Hepatocyte (in vitro differentiated cells): ENCODE results near the gene HRC. TPM values are rescaled to one million over a fixed set of nuclear protein-coding genes. Genes with fewer than 3 reads are reported as not detected.

Experiments used
- DNase-seq: peaks from one replicate; pipeline ENCODE4 v3.0.0-alpha.2; 2016; ENCODE audit warnings: low spot score
- H2AFZ ChIP-seq: fragments of 200-600 bp; sonication (generic); 2 replicates; pipeline ENCODE4 v1.6.0; 2016; ENCODE audit warnings: antibody characterized with exemption, mild to moderate bottlenecking
- H3K27ac ChIP-seq: fragments of 200-600 bp; sonication (generic); 2 replicates; pipeline ENCODE4 v1.5.1; 2016; ENCODE audit warnings: mild to moderate bottlenecking
- H3K27me3 ChIP-seq: fragments of 200-600 bp; sonication (generic); 2 replicates; pipeline ENCODE4 v1.6.1; 2016
- H3K36me3 ChIP-seq: fragments of 200-600 bp; sonication (generic); replicated peaks from 2 replicates; pipeline ENCODE4 v1.5.1; 2016; ENCODE audit warnings: low read depth; ENCODE audit not compliant: insufficient read depth
- H3K4me1 ChIP-seq: fragments of 200-600 bp; sonication (generic); 2 replicates; pipeline ENCODE4 v1.5.1; 2016; ENCODE audit warnings: mild to moderate bottlenecking, moderate library complexity; ENCODE audit not compliant: insufficient read depth
- H3K4me2 ChIP-seq: fragments of 200-600 bp; sonication (generic); 2 replicates; pipeline ENCODE4 v1.6.0; 2016
- H3K4me3 ChIP-seq: fragments of 200-600 bp; sonication (generic); 2 replicates; pipeline ENCODE4 v1.5.1; 2016; ENCODE audit warnings: mild to moderate bottlenecking
- H3K79me2 ChIP-seq: fragments of 200-600 bp; sonication (generic); 2 replicates; pipeline ENCODE4 v1.6.0; 2017; ENCODE audit warnings: mild to moderate bottlenecking
- H3K9me2 ChIP-seq: fragments of 200-600 bp; sonication (generic); replicated peaks from 2 replicates; pipeline ENCODE4 v1.6.0; 2017; ENCODE audit warnings: mild to moderate bottlenecking; ENCODE audit not compliant: insufficient read depth
- H3K9me3 ChIP-seq: fragments of 200-600 bp; sonication (generic); 2 replicates; pipeline ENCODE4 v1.5.1; 2016; ENCODE audit warnings: low read depth, mild to moderate bottlenecking
- H4K20me1 ChIP-seq: fragments of 200-600 bp; sonication (generic); 2 replicates; pipeline ENCODE4 v1.6.0; 2016; ENCODE audit warnings: mild to moderate bottlenecking; ENCODE audit not compliant: insufficient read depth, poor library complexity, severe bottlenecking
- CTCF ChIP-seq: fragments of 200-600 bp; sonication (generic); IDR thresholded peaks from 2 replicates; pipeline ENCODE4 v1.5.1; 2016; ENCODE audit warnings: antibody characterized with exemption, mild to moderate bottlenecking; ENCODE audit not compliant: poor library complexity
- EZH2 ChIP-seq: fragments of 200-600 bp; sonication (generic); IDR thresholded peaks from 2 replicates; pipeline ENCODE4 v1.6.1; 2016; ENCODE audit warnings: antibody characterized with exemption, mild to moderate bottlenecking, borderline replicate concordance
- EZH2phosphoT487 ChIP-seq: fragments of 200-600 bp; sonication (generic); IDR thresholded peaks from one replicate; pipeline ENCODE4 v1.6.1; 2018; ENCODE audit warnings: antibody characterized with exemption, mild to moderate bottlenecking, low read depth, moderate library complexity; ENCODE audit not compliant: unreplicated experiment, severe bottlenecking
- WGBS: methylation state at CpG from one replicate; pipeline ENCODE4 v1.1.6; 2016; ENCODE audit warnings: low lambda C conversion rate; ENCODE audit errors: missing lambda C conversion rate; 5-methylcytosine and 5-hydroxymethylcytosine counted together
- polyA plus RNA-seq: library from polyadenylated mRNA; unstranded; fragments of >200 nt; fragmentation: Nextera tagmentation; extraction: Ambion mirVana; gene quantifications from 2 replicates; pipeline ENCODE4 v1.2.1, GENCODE V29; 2016
- total RNA-seq: library from RNA; depleted of rRNA; stranded (reverse); fragments of >200 nt; gene quantifications from 2 replicates; pipeline ENCODE4 v1.2.3, GENCODE V29; 2014

HRC gene
- total and polyA plus RNA-seq, 2 experiments from 2014 or later, result 0.48 to 0.50 TPM

GRCh38 chr19:49168421-49168820, 13.2 kb upstream of the HRC start:
- Histone ChIP-seq H3K27ac (no peak overlapping the region), H3K9me3 (no peaks in the 10 kb centered on the region), H3K36me3 (no peaks in the 10 kb centered on the region), H3K4me1 (no peaks in the 10 kb centered on the region), H4K20me1 (no peaks in the 10 kb centered on the region), H3K4me2 (no peak overlapping the region), H3K9me2 (no peaks in the 10 kb centered on the region), H2AFZ (no peak overlapping the region), H3K4me3 (no peak overlapping the region), H3K79me2 (no peaks in the 10 kb centered on the region), H3K27me3 (peaks cover 3% of the 10 kb centered on the region)
- DNase-seq, result no peak
- no peak for TF ChIP-seq CTCF
- no peak for TF ChIP-seq EZH2phosphoT487
- TF ChIP-seq EZH2, result no peak
- WGBS, result 99% methylated on average over 18 of the region's 23 CpGs

DNA sequence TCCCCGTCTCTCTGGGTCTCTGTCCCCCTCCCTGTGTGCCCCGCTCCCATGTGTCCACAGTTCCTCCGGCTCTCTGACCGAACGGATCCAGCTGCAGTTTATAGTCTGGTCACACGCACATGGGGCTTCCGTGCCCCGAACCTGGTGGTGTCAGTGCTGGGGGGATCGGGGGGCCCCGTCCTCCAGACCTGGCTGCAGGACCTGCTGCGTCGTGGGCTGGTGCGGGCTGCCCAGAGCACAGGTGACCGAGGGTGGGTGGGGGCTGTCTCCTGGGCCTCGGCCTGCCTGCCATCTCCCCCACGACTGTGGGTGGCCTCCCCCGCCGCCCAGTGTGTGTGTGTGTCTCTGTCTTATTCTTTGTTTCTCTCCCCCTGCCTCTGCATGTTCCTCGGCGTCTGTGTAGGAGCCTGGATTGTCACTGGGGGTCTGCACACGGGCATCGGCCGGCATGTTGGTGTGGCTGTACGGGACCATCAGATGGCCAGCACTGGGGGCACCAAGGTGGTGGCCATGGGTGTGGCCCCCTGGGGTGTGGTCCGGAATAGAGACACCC, 12.7 kb upstream of the HRC start:
- no peak for DNase-seq
- H3K4me1 ChIP-seq, result no peaks in the 10 kb centered on the region
- H2AFZ ChIP-seq, result no peak overlapping the region
- H3K27ac ChIP-seq, result no peak overlapping the region
- H3K27me3 ChIP-seq, result peaks cover 3% of the 10 kb centered on the region
- H3K79me2 ChIP-seq, result no peaks in the 10 kb centered on the region
- H3K9me3 ChIP-seq, result no peaks in the 10 kb centered on the region
- H3K36me3 ChIP-seq, result no peaks in the 10 kb centered on the region
- H3K4me3 ChIP-seq, result no peak overlapping the region
- TF ChIP-seq EZH2phosphoT487, result no peak
- no peak for TF ChIP-seq CTCF
- no peak for TF ChIP-seq EZH2
- H3K9me2 ChIP-seq, result no peaks in the 10 kb centered on the region
- H4K20me1 ChIP-seq, result no peaks in the 10 kb centered on the region
- WGBS, result 91% methylated on average over 25 of the region's 25 CpGs
- H3K4me2 ChIP-seq, result no peak overlapping the region

GRCh38 chr19:49165865-49166301, 10.7 kb upstream of the HRC start:
- H3K27ac ChIP-seq, result no peak overlapping the region
- H3K9me2 ChIP-seq, result no peaks in the 10 kb centered on the region
- no peak for DNase-seq
- no peaks in the 10 kb centered on the region for H3K9me3 ChIP-seq
- peaks cover 3% of the 10 kb centered on the region for H3K27me3 ChIP-seq
- no peak overlapping the region for H3K4me2 ChIP-seq
- no peaks in the 10 kb centered on the region for H3K79me2 ChIP-seq
- no peaks in the 10 kb centered on the region for H3K4me1 ChIP-seq
- no peaks in the 10 kb centered on the region for H4K20me1 ChIP-seq
- TF ChIP-seq CTCF, result no peak
- no peak for TF ChIP-seq EZH2phosphoT487
- TF ChIP-seq EZH2, result no peak
- no peaks in the 10 kb centered on the region for H3K36me3 ChIP-seq
- H3K4me3 ChIP-seq, result no peak overlapping the region
- 93% methylated on average over 18 of the region's 30 CpGs for WGBS
- no peak overlapping the region for H2AFZ ChIP-seq
